Tibial artery (tissue), 4 donors: ENCODE results near the gene KRT80.

Experiments used
- DNase-seq, 2 donors: peaks; one replicate each; pipeline ENCODE4 v3.0.0-alpha.2; 2019
- H3K27ac ChIP-seq, 2 donors: fragments of 200-600 bp; sonication (generic) in 1 of 2; 1 replicate in 1 of 2; 2 replicates in 1 of 2; pipeline ENCODE4 v1.5.1; 2018 to 2019; ENCODE audit warnings: mild to moderate bottlenecking in 1 of 2
- H3K27me3 ChIP-seq, 2 donors: fragments of 200-600 bp; sonication (generic) in 1 of 2; one replicate each; pipeline versions ENCODE4 v1.5.1 to v1.6.0; 2016 to 2019
- H3K36me3 ChIP-seq, 3 donors: fragments of 200-600 bp; sonication (generic) in 2 of 3; one replicate each; pipeline ENCODE4 v1.5.1; 2016 to 2019; ENCODE audit warnings: mild to moderate bottlenecking in 2 of 3
- H3K4me1 ChIP-seq, 4 donors: fragments of 200-600 bp; sonication (generic) in 2 of 4; 1 replicate in 3 of 4; 2 replicates in 1 of 4; pipeline ENCODE4 v1.5.1; 2016 to 2019
- H3K4me3 ChIP-seq, 2 donors: fragments of 200-600 bp; sonication (generic) in 1 of 2; 1 replicate in 1 of 2; 2 replicates in 1 of 2; pipeline ENCODE4 v1.5.1; 2018 to 2019; ENCODE audit warnings: mild to moderate bottlenecking in 2 of 2
- H3K9me3 ChIP-seq, 3 donors: fragments of 200-600 bp; sonication (generic) in 1 of 3; one replicate each; pipeline ENCODE4 v1.5.1; 2016 to 2019
- intact Hi-C: fragments of 100-400 bp; cut with DNase I; formaldehyde crosslinking; loops from one replicate; pipeline ENCODE4 v1.15.0; 2023; ENCODE audit warnings: low total_unique reads
- TF ChIP-seq, protein P1 (sequence below), 2 experiments: fragments of 200-600 bp in 1 of 2; fragments of 450-650 bp in 1 of 2; IDR thresholded peaks; one replicate each; pipeline ENCODE4 v1.5.1; 2017 to 2019; ENCODE audit warnings: antibody characterized with exemption in 2 of 2, mild to moderate bottlenecking in 1 of 2, moderate library complexity in 1 of 2

Gene KRT80

DNA sequence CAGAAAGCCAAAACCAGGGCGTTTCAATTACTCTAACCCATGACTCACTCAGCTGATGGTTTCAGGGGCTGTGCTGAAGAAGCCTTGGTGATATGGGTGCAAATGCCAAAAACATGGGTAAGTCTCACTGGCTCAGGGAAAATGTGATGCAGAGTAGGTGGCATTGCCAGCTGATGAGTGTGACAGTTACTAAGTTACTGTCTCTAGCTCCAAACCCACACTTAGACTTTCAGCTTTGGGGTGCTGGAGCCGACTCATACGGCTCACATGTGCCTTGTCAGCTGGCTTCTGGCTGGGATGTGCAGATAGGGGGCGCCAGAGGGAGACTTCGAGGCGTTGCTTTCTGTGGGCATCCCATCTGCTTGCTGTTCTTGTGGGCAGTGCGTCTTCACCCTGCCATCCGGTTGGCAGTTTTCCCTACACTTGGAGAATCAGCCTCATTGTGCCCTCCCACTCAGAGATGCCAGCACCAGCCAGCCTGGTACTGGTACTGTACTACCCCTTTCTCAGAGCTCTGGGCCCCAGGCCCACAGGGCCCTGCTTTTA, 30.2 kb upstream of the KRT80 start:
- Histone ChIP-seq H3K4me1 (peaks cover 0 to 36% (median 14%) of the 10 kb centered on the region in 4 donors), H3K27ac (peak overlapping the region in 1 of 2 donors; percentile 10), H3K36me3 (no peaks in the 10 kb centered on the region), H3K9me3 (no peaks in the 10 kb centered on the region), H3K4me3 (no peak overlapping the region), H3K27me3 (peaks cover 0 to 4% of the 10 kb centered on the region in 2 donors)
- DNase-seq = peak in 1 of 2 donors; percentile 76
- intact Hi-C loops = no loop called here
- TF ChIP-seq, protein P1, sequence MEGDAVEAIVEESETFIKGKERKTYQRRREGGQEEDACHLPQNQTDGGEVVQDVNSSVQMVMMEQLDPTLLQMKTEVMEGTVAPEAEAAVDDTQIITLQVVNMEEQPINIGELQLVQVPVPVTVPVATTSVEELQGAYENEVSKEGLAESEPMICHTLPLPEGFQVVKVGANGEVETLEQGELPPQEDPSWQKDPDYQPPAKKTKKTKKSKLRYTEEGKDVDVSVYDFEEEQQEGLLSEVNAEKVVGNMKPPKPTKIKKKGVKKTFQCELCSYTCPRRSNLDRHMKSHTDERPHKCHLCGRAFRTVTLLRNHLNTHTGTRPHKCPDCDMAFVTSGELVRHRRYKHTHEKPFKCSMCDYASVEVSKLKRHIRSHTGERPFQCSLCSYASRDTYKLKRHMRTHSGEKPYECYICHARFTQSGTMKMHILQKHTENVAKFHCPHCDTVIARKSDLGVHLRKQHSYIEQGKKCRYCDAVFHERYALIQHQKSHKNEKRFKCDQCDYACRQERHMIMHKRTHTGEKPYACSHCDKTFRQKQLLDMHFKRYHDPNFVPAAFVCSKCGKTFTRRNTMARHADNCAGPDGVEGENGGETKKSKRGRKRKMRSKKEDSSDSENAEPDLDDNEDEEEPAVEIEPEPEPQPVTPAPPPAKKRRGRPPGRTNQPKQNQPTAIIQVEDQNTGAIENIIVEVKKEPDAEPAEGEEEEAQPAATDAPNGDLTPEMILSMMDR (IDR thresholded peaks at IDR 0.05) = peak in 1 of 2 experiments; percentile 19

DNA sequence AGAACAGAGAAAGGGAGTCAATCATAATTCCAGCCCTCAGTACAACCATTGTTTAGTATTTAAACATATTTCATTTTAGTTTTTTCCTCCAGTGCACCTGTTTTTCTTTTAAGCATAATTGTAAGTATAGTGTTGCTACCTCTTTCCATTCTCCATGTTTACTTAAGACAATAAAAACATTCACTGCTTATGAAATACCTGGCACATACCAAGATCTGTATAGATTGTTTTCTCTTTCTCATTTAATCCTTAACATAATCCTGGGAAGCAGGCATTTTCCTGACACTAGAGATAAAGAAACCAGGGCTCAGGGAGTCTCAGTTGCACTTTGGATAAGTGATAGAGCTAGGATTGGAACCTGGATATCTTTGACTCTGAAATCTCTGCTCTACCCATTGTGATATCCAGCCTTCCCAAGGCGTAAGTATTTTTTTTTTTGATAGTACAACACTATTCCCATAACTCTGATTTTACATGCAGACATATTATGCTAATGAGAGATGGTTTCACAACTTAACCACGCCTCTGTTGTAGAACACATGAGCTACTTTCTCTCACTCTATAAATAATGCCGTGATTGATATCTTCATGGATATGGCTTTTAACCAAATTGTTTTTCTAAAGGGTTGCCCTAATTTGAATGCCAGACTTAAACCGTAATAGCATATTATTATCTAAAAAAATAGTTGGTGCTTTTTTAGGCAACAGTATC, 29.4 kb upstream of the KRT80 start:
- Histone ChIP-seq H3K36me3 (no peaks in the 10 kb centered on the region), H3K4me3 (no peak overlapping the region), H3K27ac (no peak overlapping the region), H3K9me3 (no peaks in the 10 kb centered on the region), H3K4me1 (peaks cover 0 to 38% (median 18%) of the 10 kb centered on the region in 4 donors), H3K27me3 (peaks cover 0 to 4% of the 10 kb centered on the region in 2 donors)
- DNase-seq = no peak
- TF ChIP-seq, protein P1 (IDR thresholded peaks at IDR 0.05) = no peak
- intact Hi-C loops = no loop called here

GRCh38 chr12:52220477-52220876, 28.7 kb upstream of the KRT80 start:
- no peaks in the 10 kb centered on the region for H3K36me3 ChIP-seq
- no peaks in the 10 kb centered on the region for H3K9me3 ChIP-seq
- TF ChIP-seq, protein P1 (IDR thresholded peaks at IDR 0.05) = no peak
- H3K27ac ChIP-seq = no peak overlapping the region
- H3K27me3 ChIP-seq = peaks cover 0 to 4% of the 10 kb centered on the region in 2 donors
- H3K4me3 ChIP-seq = no peak overlapping the region
- peaks cover 0 to 40% (median 21%) of the 10 kb centered on the region in 4 donors for H3K4me1 ChIP-seq
- DNase-seq = no peak
- intact Hi-C loops = no loop called here

- TF ChIP-seq, protein P1 (IDR thresholded peaks at IDR 0.05) = no peak
- no peak overlapping the region for H3K27ac ChIP-seq
- peaks cover 0 to 50% (median 21%) of the 10 kb centered on the region in 4 donors for H3K4me1 ChIP-seq
- intact Hi-C loops = no loop called here
- peaks cover 0 to 4% of the 10 kb centered on the region in 2 donors for H3K27me3 ChIP-seq
- no peak for DNase-seq
- no peaks in the 10 kb centered on the region for H3K9me3 ChIP-seq
- H3K4me3 ChIP-seq = no peak overlapping the region
- no peaks in the 10 kb centered on the region for H3K36me3 ChIP-seq
Measured at GRCh38 chr12:52218001-52218400, 26.2 kb upstream of the KRT80 start.

- Histone ChIP-seq H3K9me3 (no peaks in the 10 kb centered on the region), H3K4me1 (peaks cover 0 to 46% (median 20%) of the 10 kb centered on the region in 4 donors), H3K27me3 (peaks cover 0 to 4% of the 10 kb centered on the region in 2 donors), H3K36me3 (no peaks in the 10 kb centered on the region), H3K27ac (peak overlapping the region in 1 of 2 donors; percentile 59), H3K4me3 (no peak overlapping the region)
- DNase-seq = peak in 1 of 2 donors; percentile 75
- TF ChIP-seq, protein P1 (IDR thresholded peaks at IDR 0.05) = no peak
- intact Hi-C loops = no loop called here
Measured at GRCh38 chr12:52217223-52217622, 25.4 kb upstream of the KRT80 start.
